ENCODE results near the gene PPDPF. TPM values are rescaled to one million over a fixed set of nuclear protein-coding genes. Genes with fewer than 3 reads are reported as not detected.

PPDPF gene
- total and polyA plus RNA-seq, 2 of the 8 experiments (the other 6 are each of a cell fraction or from before 2014, with no cell fraction given) = 30.5 to 138 TPM

DNA sequence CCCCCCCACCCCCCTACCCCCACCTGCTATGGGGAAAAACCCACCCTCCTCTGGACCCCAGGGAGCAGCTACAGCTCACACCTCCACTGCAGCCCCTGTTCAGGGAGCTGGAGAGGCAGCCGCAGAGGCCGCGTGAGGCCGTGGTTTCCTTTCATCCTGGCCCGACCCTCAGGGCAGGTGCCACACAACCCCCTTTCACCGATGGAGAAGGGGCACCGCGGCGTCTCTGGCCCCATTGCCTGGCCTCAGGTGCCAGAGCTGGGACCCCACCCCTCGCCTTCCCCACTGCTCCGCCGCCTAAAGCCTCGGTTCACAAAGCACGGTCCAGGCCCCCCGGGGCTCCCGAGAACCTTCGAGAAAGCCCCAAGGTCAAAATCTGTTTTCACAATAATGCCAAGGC is 36.3 kb upstream of the PPDPF start:
- H3K23me2 ChIP-seq (ENCODE audit: low read depth, low read length) = peaks cover 2% of the 10 kb centered on the region; the same call in 1 of the 2 replicates
- H3K18ac ChIP-seq (ENCODE audit: extremely low read depth, low read length) = no peak overlapping the region
- H3K9me3 ChIP-seq (ENCODE audit: insufficient read depth in 2 of 2, low read depth in 1 of 2, low read length in 1 of 2) = peaks cover 4% of the 10 kb centered on the region in 2 experiments; a peak in 1 of 4 replicates
- H3K4ac ChIP-seq (replicated peaks; ENCODE audit: insufficient read length, low read depth, low read length) = no peak overlapping the region
- H3K56ac ChIP-seq (replicated peaks; ENCODE audit: insufficient read length, low read depth, low read length) = no peak overlapping the region
- H3K23ac ChIP-seq (ENCODE audit: insufficient read length) = no peak overlapping the region
- H2BK5ac ChIP-seq (ENCODE audit: low read depth, low read length) = no peak overlapping the region
- no peaks in the 10 kb centered on the region for H3K79me1 ChIP-seq (ENCODE audit: low read depth, low read length)
- H2AK5ac ChIP-seq (ENCODE audit: low read depth, low read length) = no peak overlapping the region
- no peak overlapping the region for H3K9ac ChIP-seq (replicated peaks in 1 of 4; ENCODE audit: extremely low read depth in 1 of 4, low read depth in 3 of 4, low read length in 3 of 4)
- no peak overlapping the region for H2BK20ac ChIP-seq (ENCODE audit: low read length)
- H3K4me2 ChIP-seq (ENCODE audit: insufficient read depth in 1 of 2, low read depth in 2 of 2, low read length in 2 of 2) = no peak overlapping the region
- no peak overlapping the region for H4K5ac ChIP-seq (ENCODE audit: insufficient read length, low read depth, low read length)
- H3K27me3 ChIP-seq (replicated peaks in 1 of 4; ENCODE audit: control insufficient read depth in 3 of 4, extremely low read depth in 1 of 4, insufficient read depth in 3 of 4, low read length in 3 of 4) = peaks cover 0 to 16% (median 12%) of the 10 kb centered on the region in 4 experiments; a peak in 6 of 7 replicates
- ChIA-PET POLR2A (ENCODE audit: partially characterized antibody) (interaction anchor here (1.0 to 1.9 kb wide), 5 partner anchors 13 to 213 kb away, joined by 3 to 6 read pairs (median 4); partner anchors contain the start of genes KCNQ2 and PPDPF), CTCF (ENCODE audit: partially characterized antibody) (interaction anchor here (1.0 to 4.8 kb wide), 13 partner anchors 9 to 489 kb away, joined by 3 to 39 read pairs (median 4); partner anchors contain the start of gene PTK6)
- H3K14ac ChIP-seq (ENCODE audit: insufficient read length) = no peak overlapping the region
- no peak overlapping the region for H2BK12ac ChIP-seq (ENCODE audit: low read depth, low read length)
- H4K91ac ChIP-seq (replicated peaks; ENCODE audit: insufficient read length, low read length) = no peak overlapping the region
- no peak overlapping the region for H2AFZ ChIP-seq (ENCODE audit: low read length)
- H4K20me1 ChIP-seq (replicated peaks in 1 of 2; ENCODE audit: control insufficient read depth in 1 of 2, insufficient read depth in 2 of 2, low read length in 2 of 2) = no peaks in the 10 kb centered on the region
- TF ChIP-seq SUZ12 (IDR thresholded peaks at IDR 0.05; ENCODE audit: low read length) = no peak
- no peak for TF ChIP-seq SRF (IDR thresholded peaks at IDR 0.05; ENCODE audit: low read depth, low read length)
- TF ChIP-seq POLR2AphosphoS5 (IDR thresholded peaks at IDR 0.05; ENCODE audit: low read depth, low read length) = no peak
- TF ChIP-seq YY1 (IDR thresholded peaks at IDR 0.05; ENCODE audit: low read depth, low read length) = no peak
- TF ChIP-seq, protein P1, sequence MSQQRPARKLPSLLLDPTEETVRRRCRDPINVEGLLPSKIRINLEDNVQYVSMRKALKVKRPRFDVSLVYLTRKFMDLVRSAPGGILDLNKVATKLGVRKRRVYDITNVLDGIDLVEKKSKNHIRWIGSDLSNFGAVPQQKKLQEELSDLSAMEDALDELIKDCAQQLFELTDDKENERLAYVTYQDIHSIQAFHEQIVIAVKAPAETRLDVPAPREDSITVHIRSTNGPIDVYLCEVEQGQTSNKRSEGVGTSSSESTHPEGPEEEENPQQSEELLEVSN (IDR thresholded peaks at IDR 0.05) = no peak
- no peak for TF ChIP-seq PHF8 (conservative IDR thresholded peaks at IDR 0.05; ENCODE audit: low read depth, low read length)
- no peak for TF ChIP-seq SIRT6 (IDR thresholded peaks at IDR 0.05; ENCODE audit: low read length)
- no peak for TF ChIP-seq BCL11A (IDR thresholded peaks at IDR 0.05; ENCODE audit: low read depth in 2 of 2, low read length in 2 of 2)
- TF ChIP-seq EZH2 (IDR thresholded peaks at IDR 0.05; ENCODE audit: low read depth, low read length, severe bottlenecking) = no peak
- FAIRE-seq = no peak
- H2BK120ac ChIP-seq (replicated peaks; ENCODE audit: low read depth, low read length) = no peak overlapping the region
- no peak for DNase-seq (ENCODE audit: low read depth in 1 of 2, low spot score in 2 of 2)
- no peaks in the 10 kb centered on the region for H3K79me2 ChIP-seq (ENCODE audit: control insufficient read depth in 1 of 2, insufficient read depth in 2 of 2, low read length in 2 of 2)
- 73% methylated on average over 15 of the region's 17 CpGs; no CpG with 5 or more reads in 1 of the 2 experiments for WGBS, 2 experiments (ENCODE audit: extremely low coverage in 1 of 2, insufficient coverage in 1 of 2, insufficient read length in 1 of 2, insufficient replicate concordance in 2 of 2, low coverage in 1 of 2, low lambda C conversion rate in 2 of 2, missing lambda C conversion rate in 1 of 2)
- no peak overlapping the region for H2BK15ac ChIP-seq (ENCODE audit: low read length)
- peaks cover 0 to 30% (median 16%) of the 10 kb centered on the region in 4 experiments; a peak in 5 of 7 replicates for H3K4me1 ChIP-seq (replicated peaks in 1 of 4; ENCODE audit: control insufficient read depth in 3 of 4, insufficient read depth in 4 of 4, low read length in 3 of 4)
- no peak overlapping the region for H3K27ac ChIP-seq (ENCODE audit: low read depth, low read length)
- no peaks in the 10 kb centered on the region for H3K36me3 ChIP-seq (ENCODE audit: control insufficient read depth in 2 of 4, insufficient read depth in 4 of 4, low read length in 3 of 4)
- H4K8ac ChIP-seq (ENCODE audit: extremely low read depth, insufficient read depth, low read length) = no peak overlapping the region
- no peak overlapping the region for H3K4me3 ChIP-seq (ENCODE audit: extremely low read depth in 1 of 4, insufficient read depth in 2 of 4, low read depth in 3 of 4, low read length in 4 of 4)

Data from H1 (cell line).